ENCODE measurements around the gene GTPBP4. TPM values are rescaled to one million over a fixed set of nuclear protein-coding genes. Genes with fewer than 3 reads are reported as not detected.

The GTPBP4 gene
- total RNA-seq, 2 experiments from 2014 or later = 50.3 to 53.7 TPM

GRCh38 chr10:953836-954235 is 34.4 kb upstream of the GTPBP4 start:
- TF ChIP-seq, protein P1, sequence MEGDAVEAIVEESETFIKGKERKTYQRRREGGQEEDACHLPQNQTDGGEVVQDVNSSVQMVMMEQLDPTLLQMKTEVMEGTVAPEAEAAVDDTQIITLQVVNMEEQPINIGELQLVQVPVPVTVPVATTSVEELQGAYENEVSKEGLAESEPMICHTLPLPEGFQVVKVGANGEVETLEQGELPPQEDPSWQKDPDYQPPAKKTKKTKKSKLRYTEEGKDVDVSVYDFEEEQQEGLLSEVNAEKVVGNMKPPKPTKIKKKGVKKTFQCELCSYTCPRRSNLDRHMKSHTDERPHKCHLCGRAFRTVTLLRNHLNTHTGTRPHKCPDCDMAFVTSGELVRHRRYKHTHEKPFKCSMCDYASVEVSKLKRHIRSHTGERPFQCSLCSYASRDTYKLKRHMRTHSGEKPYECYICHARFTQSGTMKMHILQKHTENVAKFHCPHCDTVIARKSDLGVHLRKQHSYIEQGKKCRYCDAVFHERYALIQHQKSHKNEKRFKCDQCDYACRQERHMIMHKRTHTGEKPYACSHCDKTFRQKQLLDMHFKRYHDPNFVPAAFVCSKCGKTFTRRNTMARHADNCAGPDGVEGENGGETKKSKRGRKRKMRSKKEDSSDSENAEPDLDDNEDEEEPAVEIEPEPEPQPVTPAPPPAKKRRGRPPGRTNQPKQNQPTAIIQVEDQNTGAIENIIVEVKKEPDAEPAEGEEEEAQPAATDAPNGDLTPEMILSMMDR (IDR thresholded peaks at IDR 0.05) = no peak
- H3K36me3 ChIP-seq (ENCODE audit: insufficient read depth, low read length) = no peaks in the 10 kb centered on the region
- Mint-ChIP-seq H3K4me3 (no peak overlapping the region), H3K36me3 (ENCODE audit: low read depth) (no peaks in the 10 kb centered on the region), H3K9me3 (no peaks in the 10 kb centered on the region), H3K27me3 (no peaks in the 10 kb centered on the region), H3K4me1 (ENCODE audit: low read depth) (no peaks in the 10 kb centered on the region), H3K27ac (no peak overlapping the region)
- intact Hi-C loops (cut with DNase I, micrococcal nuclease) = no loop called here
- no peaks in the 10 kb centered on the region for H3K9me3 ChIP-seq (ENCODE audit: control insufficient read depth in 1 of 2, insufficient read depth in 1 of 2, low read length in 2 of 2)
- ATAC-seq (ENCODE audit: poor library complexity) (no peak), DNase-seq (no peak)
- peaks cover 0 to 4% of the 10 kb centered on the region in 2 experiments for H3K27me3 ChIP-seq (ENCODE audit: control insufficient read depth in 1 of 2, insufficient read depth in 2 of 2, low read length in 2 of 2)
- POLR2A ChIA-PET = no interaction called here
- no peak overlapping the region for H3K4me3 ChIP-seq (ENCODE audit: low read length)
- H3K4me1 ChIP-seq (ENCODE audit: insufficient read depth, low read length) = no peaks in the 10 kb centered on the region
- H3K27ac ChIP-seq (ENCODE audit: low read depth in 1 of 2, low read length in 2 of 2) = no peak overlapping the region
- CTCF ChIA-PET = no interaction called here

DNA sequence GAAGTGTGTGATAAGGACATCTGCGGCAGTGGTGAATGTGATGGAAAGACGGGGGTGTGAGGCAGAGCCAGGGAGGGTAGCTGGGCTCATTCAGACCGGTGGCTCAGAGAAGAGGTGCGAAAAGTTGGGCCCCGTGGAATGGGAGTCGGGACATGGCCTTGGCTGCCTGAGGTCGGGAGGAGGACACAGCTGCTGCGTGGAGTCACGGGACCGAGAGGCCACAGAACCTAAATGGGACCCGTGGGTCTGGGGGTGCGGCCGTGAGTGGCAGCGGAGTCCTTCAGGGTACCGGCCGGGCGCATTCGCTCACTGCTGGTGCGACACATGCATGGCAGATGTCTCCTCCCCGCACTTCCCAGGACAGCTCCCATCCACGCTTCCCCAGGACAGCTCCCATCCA is 33.8 kb upstream of the GTPBP4 start:
- H3K4me1 ChIP-seq (ENCODE audit: insufficient read depth, low read length) = no peaks in the 10 kb centered on the region
- H3K27me3 ChIP-seq (ENCODE audit: control insufficient read depth in 1 of 2, insufficient read depth in 2 of 2, low read length in 2 of 2) = peaks cover 0 to 4% of the 10 kb centered on the region in 2 experiments
- CTCF ChIA-PET = no interaction called here
- no peak overlapping the region for H3K27ac ChIP-seq (ENCODE audit: low read depth in 1 of 2, low read length in 2 of 2)
- Mint-ChIP-seq H3K27me3 (no peaks in the 10 kb centered on the region), H3K27ac (no peak overlapping the region), H3K4me3 (no peak overlapping the region), H3K4me1 (ENCODE audit: low read depth) (no peaks in the 10 kb centered on the region), H3K36me3 (ENCODE audit: low read depth) (no peaks in the 10 kb centered on the region), H3K9me3 (no peaks in the 10 kb centered on the region)
- no peak for DNase-seq
- intact Hi-C loops (cut with DNase I, micrococcal nuclease) = no loop called here
- H3K9me3 ChIP-seq (ENCODE audit: control insufficient read depth in 1 of 2, insufficient read depth in 1 of 2, low read length in 2 of 2) = no peaks in the 10 kb centered on the region
- POLR2A ChIA-PET = no interaction called here
- no peak overlapping the region for H3K4me3 ChIP-seq (ENCODE audit: low read length)
- H3K36me3 ChIP-seq (ENCODE audit: insufficient read depth, low read length) = no peaks in the 10 kb centered on the region
- TF ChIP-seq, protein P1 (IDR thresholded peaks at IDR 0.05) = no peak
- no peak for ATAC-seq (ENCODE audit: poor library complexity)

DNA sequence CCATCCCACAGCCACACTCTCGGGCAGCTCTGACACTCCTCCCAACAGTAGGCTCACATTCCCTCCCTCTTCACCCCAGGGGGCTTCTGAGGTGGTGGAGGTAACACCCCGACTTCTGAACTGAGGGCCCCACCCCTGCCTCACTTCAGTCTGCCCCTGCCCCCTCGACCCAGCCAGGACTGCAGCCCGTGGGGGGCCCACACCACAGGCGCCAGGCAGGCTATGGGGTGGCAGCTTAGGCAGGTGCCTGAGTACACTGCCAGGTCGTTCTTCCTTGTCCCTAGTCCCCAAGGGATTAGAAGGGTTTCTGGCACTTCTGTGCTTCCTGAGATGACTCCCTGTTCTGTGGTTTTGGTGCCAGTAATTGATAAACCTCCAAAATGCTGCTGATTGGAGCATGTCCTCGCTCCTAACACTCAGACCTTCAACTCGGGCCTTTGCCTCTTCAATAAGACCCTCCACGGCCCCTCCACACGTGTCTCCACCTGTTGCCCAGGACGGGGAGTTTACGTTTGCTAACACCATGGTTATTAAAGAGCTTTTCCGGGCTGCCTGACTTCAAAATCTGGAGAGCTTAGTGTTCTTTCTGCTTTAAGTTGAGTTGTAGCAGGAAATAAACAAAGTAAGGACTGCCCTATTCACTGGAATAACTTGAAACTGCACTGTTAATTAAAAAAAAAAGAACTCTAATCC is 33.0 kb upstream of the GTPBP4 start:
- H3K27me3 Mint-ChIP-seq = peaks cover 4% of the 10 kb centered on the region
- H3K4me3 Mint-ChIP-seq = no peak overlapping the region
- Histone ChIP-seq H3K27ac (ENCODE audit: low read depth in 1 of 2, low read length in 2 of 2) (no peak overlapping the region), H3K4me3 (ENCODE audit: low read length) (no peak overlapping the region), H3K27me3 (ENCODE audit: control insufficient read depth in 1 of 2, insufficient read depth in 2 of 2, low read length in 2 of 2) (peaks cover 0 to 4% of the 10 kb centered on the region in 2 experiments), H3K36me3 (ENCODE audit: insufficient read depth, low read length) (no peaks in the 10 kb centered on the region), H3K4me1 (ENCODE audit: insufficient read depth, low read length) (no peaks in the 10 kb centered on the region), H3K9me3 (ENCODE audit: control insufficient read depth in 1 of 2, insufficient read depth in 1 of 2, low read length in 2 of 2) (no peaks in the 10 kb centered on the region)
- ATAC-seq (ENCODE audit: poor library complexity) = no peak
- CTCF ChIA-PET = no interaction called here
- H3K9me3 Mint-ChIP-seq = no peaks in the 10 kb centered on the region
- DNase-seq = no peak
- intact Hi-C loops (cut with DNase I, micrococcal nuclease) = no loop called here
- POLR2A ChIA-PET = no interaction called here
- H3K27ac Mint-ChIP-seq = no peak overlapping the region
- no peaks in the 10 kb centered on the region for H3K4me1 Mint-ChIP-seq (ENCODE audit: low read depth)
- TF ChIP-seq, protein P1 (IDR thresholded peaks at IDR 0.05) = no peak
- no peaks in the 10 kb centered on the region for H3K36me3 Mint-ChIP-seq (ENCODE audit: low read depth)

Data from CD4-positive, alpha-beta T cell (primary cell).